ENCODE measurements around the gene SMYD3. TPM values are rescaled to one million over a fixed set of nuclear protein-coding genes. Genes with fewer than 3 reads are reported as not detected.

The SMYD3 gene
- total RNA-seq, 8 experiments from 2014 or later, result 8.8 to 39.7 (median 29.1) TPM

DNA sequence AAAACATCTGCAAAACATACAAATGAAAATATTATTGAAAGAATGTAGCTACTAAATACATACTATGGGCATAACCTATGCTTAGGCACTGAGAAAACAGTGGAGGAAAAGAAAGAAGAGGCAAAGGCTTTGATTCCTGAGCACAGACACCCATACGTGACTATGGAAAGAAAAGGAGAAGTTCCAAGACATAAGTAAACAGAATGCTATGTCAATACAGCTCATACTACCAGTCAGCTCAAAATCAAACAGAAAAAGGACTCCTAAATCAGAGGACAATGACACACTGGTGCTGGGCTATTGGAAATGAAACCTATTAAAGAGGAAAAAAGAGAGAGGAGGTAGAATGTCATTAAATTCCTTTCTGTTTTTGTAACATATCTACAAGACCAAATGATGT, 225.4 kb downstream of the SMYD3 start:
- no peak overlapping the region for H3K4me3 ChIP-seq
- in situ Hi-C loops (cut with MboI; ENCODE audit: low pct_unique_long_range_greater_than_20kb in 2 of 9, low sequenced_read_pairs in 9 of 9, unreplicated experiment in 9 of 9), result loop anchor here in 3 of 9 experiments (25.0 kb wide), 2 partner anchors 156 to 269 kb away; no protein-coding TSS in a partner anchor
- ATAC-seq (replicated peaks in 6 of 8), result peak in 1 of 8 experiments; percentile 78
- H3K27ac ChIP-seq, result no peak overlapping the region
- 86 to 100% (median 100%) methylated on average over 1 of the region's 1 CpG; no CpG with 5 or more reads in 3 of the 10 experiments for whole genome bisulfite sequencing, 10 experiments
- peaks cover 6 to 11% of the 10 kb centered on the region in 2 donors for H3K4me1 ChIP-seq (replicated peaks in 1 of 2)

DNA sequence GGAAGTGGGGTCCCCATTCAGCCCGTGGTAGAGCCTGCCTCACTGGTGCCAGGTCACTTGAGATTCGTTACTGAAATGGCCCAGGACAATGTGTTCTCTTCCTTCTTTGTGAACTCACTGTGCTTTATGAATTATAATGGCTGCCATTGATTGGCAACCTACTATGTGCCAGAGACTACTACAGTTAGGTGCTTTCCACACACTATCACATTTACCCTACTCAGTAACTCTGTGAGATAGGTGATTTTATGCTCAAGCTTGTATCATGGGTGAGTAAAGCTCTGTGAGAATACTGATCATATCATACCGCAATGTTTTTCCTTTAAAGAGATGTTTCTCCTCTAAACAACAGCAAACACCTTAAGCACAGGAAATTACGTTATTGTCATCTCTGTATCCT, 225.9 kb downstream of the SMYD3 start:
- Histone ChIP-seq H3K4me3 (no peak overlapping the region), H3K4me1 (replicated peaks in 1 of 2) (peaks cover 6 to 11% of the 10 kb centered on the region in 2 donors), H3K27ac (no peak overlapping the region)
- 65 to 100% (median 100%) methylated on average over 1 to 4 of the region's 4 CpGs for WGBS, 10 experiments
- ATAC-seq (replicated peaks in 6 of 8), result no peak
- in situ Hi-C loops (cut with MboI; ENCODE audit: low pct_unique_long_range_greater_than_20kb in 2 of 9, low sequenced_read_pairs in 9 of 9, unreplicated experiment in 9 of 9), result loop anchor here in 3 of 9 experiments (25.0 kb wide), 2 partner anchors 156 to 269 kb away; no protein-coding TSS in a partner anchor

DNA sequence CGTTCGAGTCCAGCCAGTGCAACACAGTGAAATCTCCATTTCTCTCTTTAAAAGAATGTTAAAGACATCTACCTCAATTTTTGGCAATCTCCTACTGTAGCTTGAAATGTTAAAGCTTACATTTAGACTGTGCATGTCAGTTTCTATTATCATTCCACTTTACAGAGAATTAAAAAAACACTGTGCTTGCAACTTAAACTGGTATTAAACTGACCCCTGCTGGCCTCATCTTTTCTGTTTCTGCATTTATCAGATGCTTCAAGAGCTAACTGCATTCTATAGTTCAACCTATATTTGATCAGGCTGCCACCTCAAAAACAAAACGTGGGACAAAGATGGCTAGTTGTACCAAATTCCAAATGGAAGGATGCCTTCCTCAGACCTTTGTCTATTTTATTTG, 226.5 kb downstream of the SMYD3 start:
- Histone ChIP-seq H3K4me1 (replicated peaks in 1 of 2) (peaks cover 6 to 11% of the 10 kb centered on the region in 2 donors), H3K27ac (no peak overlapping the region), H3K4me3 (no peak overlapping the region)
- ATAC-seq (replicated peaks in 6 of 8), result peak in 7 of 8 experiments; percentile 22 to 63 (median 47)
- in situ Hi-C loops (cut with MboI; ENCODE audit: low pct_unique_long_range_greater_than_20kb in 2 of 9, low sequenced_read_pairs in 9 of 9, unreplicated experiment in 9 of 9), result loop anchor here in 3 of 9 experiments (25.0 kb wide), 2 partner anchors 157 to 268 kb away; no protein-coding TSS in a partner anchor
- 57 to 100% (median 88%) methylated on average over 1 to 3 of the region's 3 CpGs; no CpG with 5 or more reads in 1 of the 10 experiments for WGBS, 10 experiments

DNA sequence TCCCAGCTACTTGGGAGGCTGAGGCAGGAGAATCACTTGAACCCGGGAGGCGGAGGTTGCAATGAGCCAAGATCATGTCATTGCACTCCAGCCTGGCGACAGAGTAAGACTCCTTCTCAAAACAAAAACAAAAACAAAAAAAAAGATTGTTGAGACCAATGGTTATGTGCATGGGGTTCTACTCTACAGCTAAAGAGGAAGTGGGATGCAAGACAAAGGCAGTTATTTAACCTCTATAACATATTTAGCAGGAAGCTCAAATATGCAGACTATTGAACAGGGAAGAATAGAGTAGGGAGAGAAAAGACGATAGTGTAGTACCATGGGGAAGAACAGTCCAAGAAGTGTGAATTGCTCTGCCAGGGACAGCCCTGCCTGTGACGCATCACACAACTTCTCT, 227.7 kb downstream of the SMYD3 start:
- H3K4me3 ChIP-seq, result no peak overlapping the region
- H3K27ac ChIP-seq, result no peak overlapping the region
- 83 to 100% (median 100%) methylated on average over 1 to 5 of the region's 5 CpGs; no CpG with 5 or more reads in 3 of the 10 experiments for WGBS, 10 experiments
- H3K4me1 ChIP-seq (replicated peaks in 1 of 2), result peaks cover 6 to 16% of the 10 kb centered on the region in 2 donors
- no peak for ATAC-seq (replicated peaks in 6 of 8)
- in situ Hi-C loops (cut with MboI; ENCODE audit: low pct_unique_long_range_greater_than_20kb in 2 of 9, low sequenced_read_pairs in 9 of 9, unreplicated experiment in 9 of 9), result loop anchor here in 3 of 9 experiments (25.0 kb wide), 2 partner anchors 158 to 267 kb away; no protein-coding TSS in a partner anchor

DNA sequence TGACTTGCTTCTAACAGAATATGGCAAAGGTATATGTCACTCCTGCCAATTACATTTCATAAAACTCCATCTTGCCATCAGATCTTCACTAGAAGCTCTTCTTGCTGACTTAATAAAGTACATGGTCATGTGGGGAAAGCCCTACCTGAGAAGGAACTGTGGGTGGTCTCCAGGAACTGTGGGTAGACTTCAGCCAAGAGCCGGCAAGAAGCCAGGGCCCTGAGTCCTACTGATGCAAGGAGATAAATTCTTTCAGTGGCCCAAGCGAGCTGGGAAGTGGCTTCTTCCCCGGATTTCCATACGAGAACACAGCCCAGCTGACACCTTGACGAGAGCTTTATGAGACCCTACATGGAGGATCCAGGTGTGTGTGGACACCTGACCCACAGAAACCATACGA, 228.7 kb downstream of the SMYD3 start:
- Histone ChIP-seq H3K4me3 (no peak overlapping the region), H3K27ac (no peak overlapping the region), H3K4me1 (replicated peaks in 1 of 2) (peaks cover 0 to 10% of the 10 kb centered on the region in 2 donors)
- no peak for ATAC-seq (replicated peaks in 6 of 8)
- WGBS, 10 experiments, result 80 to 100% (median 93%) methylated on average over 1 to 6 of the region's 6 CpGs; no CpG with 5 or more reads in 1 of the 10 experiments
- in situ Hi-C loops (cut with MboI; ENCODE audit: low pct_unique_long_range_greater_than_20kb in 2 of 9, low sequenced_read_pairs in 9 of 9, unreplicated experiment in 9 of 9), result loop anchor here in 3 of 9 experiments (25.0 kb wide), 2 partner anchors 159 to 266 kb away; no protein-coding TSS in a partner anchor

DNA sequence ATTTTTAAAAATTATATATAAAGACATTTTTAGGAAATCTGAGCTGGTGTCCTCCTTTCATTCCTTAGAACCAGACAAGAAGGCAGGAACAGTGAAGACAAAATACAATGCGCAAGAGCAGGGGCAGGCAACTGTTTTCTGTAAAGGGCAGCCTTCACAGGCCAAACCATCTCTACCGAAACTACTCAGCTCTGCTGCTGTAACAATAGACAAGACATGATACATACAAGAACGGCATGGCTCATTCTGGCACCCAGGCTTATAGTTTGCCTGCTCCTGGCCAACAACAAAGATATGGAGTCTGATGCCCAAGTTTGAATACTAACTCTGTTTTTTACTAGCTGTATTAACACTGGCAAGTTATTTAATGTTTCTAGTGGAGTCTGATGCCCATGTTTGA, 232.0 kb downstream of the SMYD3 start:
- H3K27ac ChIP-seq, result no peak overlapping the region
- ATAC-seq (replicated peaks in 6 of 8), result no peak
- peaks cover 0 to 8% of the 10 kb centered on the region in 2 donors for H3K4me1 ChIP-seq (replicated peaks in 1 of 2)
- H3K4me3 ChIP-seq, result no peak overlapping the region
- WGBS, 10 experiments, result 81 to 100% (median 93%) methylated on average over 2 to 3 of the region's 3 CpGs; no CpG with 5 or more reads in 1 of the 10 experiments
- in situ Hi-C loops (cut with MboI; ENCODE audit: low pct_unique_long_range_greater_than_20kb in 2 of 9, low sequenced_read_pairs in 9 of 9, unreplicated experiment in 9 of 9), result loop anchor here in 3 of 9 experiments (25.0 kb wide), 2 partner anchors 162 to 263 kb away; no protein-coding TSS in a partner anchor

DNA sequence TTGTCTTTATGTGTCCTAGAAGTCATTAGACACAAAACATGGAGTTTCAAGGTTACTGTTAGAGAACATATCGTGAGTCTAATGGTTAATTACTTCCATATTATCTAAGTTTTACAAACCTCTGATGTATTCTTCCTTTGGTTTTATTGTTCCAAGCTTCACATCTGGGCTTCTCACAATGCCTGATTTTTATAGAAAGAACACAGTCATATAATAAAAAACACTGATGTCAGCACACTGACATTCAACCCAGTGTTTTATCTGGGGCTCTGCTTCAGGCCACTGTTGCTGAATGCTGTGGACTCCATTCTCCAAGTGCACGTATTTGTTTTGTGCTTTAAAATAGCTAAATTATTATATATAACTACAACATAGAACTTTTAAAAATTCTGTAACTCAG, 232.9 kb downstream of the SMYD3 start:
- no peak overlapping the region for H3K27ac ChIP-seq

DNA sequence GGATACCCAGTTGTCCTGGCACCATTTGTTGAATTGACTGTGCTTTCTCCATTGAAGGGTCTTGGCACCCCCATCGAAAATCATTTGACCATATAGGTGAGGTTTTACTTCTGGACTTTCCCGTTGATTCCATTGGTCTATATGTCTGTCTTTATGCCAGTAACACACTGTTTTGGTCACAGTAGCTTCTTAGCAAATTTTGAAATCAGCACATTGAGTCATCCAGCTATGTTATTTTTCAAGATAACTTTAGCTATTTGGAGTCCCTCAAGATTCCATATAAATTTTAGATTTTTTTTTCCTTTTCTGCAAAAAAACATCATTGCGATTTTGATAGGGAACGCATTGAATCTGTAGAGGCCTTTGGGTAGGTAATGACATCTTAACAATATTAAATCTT, 235.6 kb downstream of the SMYD3 start:
- H3K4me3 ChIP-seq, result no peak overlapping the region
- 88 to 100% (median 96%) methylated on average over 1 to 4 of the region's 4 CpGs for WGBS, 10 experiments
- H3K4me1 ChIP-seq (replicated peaks in 1 of 2), result peaks cover 0 to 15% of the 10 kb centered on the region in 2 donors
- in situ Hi-C loops (cut with MboI; ENCODE audit: low pct_unique_long_range_greater_than_20kb in 2 of 9, low sequenced_read_pairs in 9 of 9, unreplicated experiment in 9 of 9), result no loop called here
- ATAC-seq (replicated peaks in 6 of 8), result no peak
- H3K27ac ChIP-seq, result no peak overlapping the region

More for the DNA sequence above, 232.9 kb downstream of the SMYD3 start:
- H3K4me3 ChIP-seq, result no peak overlapping the region
- no peak for ATAC-seq (replicated peaks in 6 of 8)
- 20 to 100% (median 86%) methylated on average over 1 to 2 of the region's 2 CpGs for WGBS, 10 experiments
- H3K4me1 ChIP-seq (replicated peaks in 1 of 2), result peaks cover 0 to 8% of the 10 kb centered on the region in 2 donors
- in situ Hi-C loops (cut with MboI; ENCODE audit: low pct_unique_long_range_greater_than_20kb in 2 of 9, low sequenced_read_pairs in 9 of 9, unreplicated experiment in 9 of 9), result no loop called here

DNA sequence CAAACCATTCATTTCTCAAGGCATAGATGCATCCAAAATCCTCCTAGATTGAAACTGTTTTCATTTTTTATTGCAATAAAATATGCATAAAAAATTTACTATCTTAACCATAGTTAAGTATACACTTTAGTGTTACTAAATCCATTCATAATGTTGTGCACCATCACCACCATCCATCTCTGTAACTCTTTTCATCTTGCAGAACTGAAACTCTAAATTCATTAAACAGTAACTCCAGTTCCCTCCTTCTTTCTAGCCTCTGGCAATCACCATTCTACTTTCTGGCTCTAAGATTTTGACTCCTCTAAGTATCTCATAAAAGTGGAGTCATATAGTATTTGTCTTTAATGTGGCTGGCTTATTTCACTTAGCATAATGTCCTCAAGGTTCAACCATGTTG, 236.8 kb downstream of the SMYD3 start:
- ATAC-seq (replicated peaks in 6 of 8), result no peak
- in situ Hi-C loops (cut with MboI; ENCODE audit: low pct_unique_long_range_greater_than_20kb in 2 of 9, low sequenced_read_pairs in 9 of 9, unreplicated experiment in 9 of 9), result no loop called here
- Histone ChIP-seq H3K27ac (no peak overlapping the region), H3K4me1 (replicated peaks in 1 of 2) (peaks cover 0 to 15% of the 10 kb centered on the region in 2 donors), H3K4me3 (no peak overlapping the region)

DNA sequence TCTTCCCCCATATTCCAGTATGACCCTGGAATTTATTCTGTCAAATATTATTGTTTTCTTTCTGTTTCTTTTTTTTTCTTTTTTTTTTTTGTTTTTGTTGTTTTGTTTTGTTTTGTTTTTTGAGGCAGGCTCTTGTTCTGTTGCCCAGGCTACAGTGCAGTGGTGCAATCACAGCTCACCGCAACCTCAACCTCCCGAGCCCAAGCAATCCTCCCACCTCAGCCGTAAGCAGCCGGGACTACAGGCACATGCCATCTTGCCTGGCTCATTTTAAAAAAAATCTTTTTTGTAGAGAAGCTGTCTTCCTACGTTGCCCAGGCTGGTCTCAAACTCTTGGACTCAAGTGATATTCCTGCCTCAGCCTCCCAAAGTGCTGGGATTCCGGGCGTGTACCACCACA, 237.6 kb downstream of the SMYD3 start:
- ATAC-seq (replicated peaks in 6 of 8), result no peak
- Histone ChIP-seq H3K4me3 (no peak overlapping the region), H3K4me1 (replicated peaks in 1 of 2) (peaks cover 0 to 10% of the 10 kb centered on the region in 2 donors), H3K27ac (no peak overlapping the region)
- 88 to 100% (median 94%) methylated on average over 2 to 7 of the region's 7 CpGs; no CpG with 5 or more reads in 1 of the 10 experiments for WGBS, 10 experiments
- in situ Hi-C loops (cut with MboI; ENCODE audit: low pct_unique_long_range_greater_than_20kb in 2 of 9, low sequenced_read_pairs in 9 of 9, unreplicated experiment in 9 of 9), result no loop called here

DNA sequence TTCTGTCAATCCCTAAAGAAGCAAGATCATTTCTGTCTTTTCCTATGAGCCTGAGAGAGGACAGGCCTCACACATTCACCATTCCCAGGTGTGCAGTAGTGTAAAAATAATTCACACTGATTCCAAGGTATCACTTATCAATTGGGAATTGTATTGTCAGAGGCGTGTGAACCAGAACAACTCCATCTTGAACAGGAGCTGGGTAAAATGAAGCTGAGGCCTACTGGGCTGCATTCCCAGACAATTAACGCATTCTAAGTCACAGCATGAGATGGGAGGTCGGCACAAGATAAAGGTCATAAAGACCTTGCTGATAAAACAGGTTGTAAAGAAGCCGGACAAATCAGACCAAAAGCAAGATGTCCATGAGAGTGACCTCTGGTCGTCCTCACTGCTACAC, 239.2 kb downstream of the SMYD3 start:
- in situ Hi-C loops (cut with MboI; ENCODE audit: low pct_unique_long_range_greater_than_20kb in 2 of 9, low sequenced_read_pairs in 9 of 9, unreplicated experiment in 9 of 9), result no loop called here
- 56 to 100% (median 75%) methylated on average over 1 to 5 of the region's 5 CpGs; no CpG with 5 or more reads in 2 of the 10 experiments for WGBS, 10 experiments
- Histone ChIP-seq H3K27ac (no peak overlapping the region), H3K4me3 (no peak overlapping the region), H3K4me1 (replicated peaks in 1 of 2) (peaks cover 0 to 6% of the 10 kb centered on the region in 2 donors)
- ATAC-seq (replicated peaks in 6 of 8), result no peak

DNA sequence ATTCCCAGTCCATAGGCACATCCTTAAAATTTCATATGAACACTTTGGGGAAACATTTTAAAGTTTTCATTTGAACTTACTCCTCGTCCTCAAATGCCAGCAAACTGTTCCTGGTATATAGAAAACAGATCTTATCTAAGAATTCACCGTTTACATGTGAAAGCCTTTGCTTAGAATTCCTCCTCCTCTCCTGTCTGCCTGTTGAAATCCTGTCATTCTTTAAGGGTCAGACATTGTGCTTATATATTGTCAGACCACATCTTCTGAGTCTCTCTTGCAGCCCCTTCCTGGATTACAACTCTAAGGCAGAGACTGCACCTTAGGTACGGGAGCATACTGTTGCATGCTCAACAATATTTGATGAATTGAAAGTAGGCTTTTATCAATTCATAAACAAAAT, 239.7 kb downstream of the SMYD3 start:
- WGBS, 10 experiments, result 63 to 100% (median 82%) methylated on average over 1 to 3 of the region's 3 CpGs
- in situ Hi-C loops (cut with MboI; ENCODE audit: low pct_unique_long_range_greater_than_20kb in 2 of 9, low sequenced_read_pairs in 9 of 9, unreplicated experiment in 9 of 9), result no loop called here
- peaks cover 0 to 6% of the 10 kb centered on the region in 2 donors for H3K4me1 ChIP-seq (replicated peaks in 1 of 2)
- H3K4me3 ChIP-seq, result no peak overlapping the region
- ATAC-seq (replicated peaks in 6 of 8), result no peak
- H3K27ac ChIP-seq, result no peak overlapping the region

DNA sequence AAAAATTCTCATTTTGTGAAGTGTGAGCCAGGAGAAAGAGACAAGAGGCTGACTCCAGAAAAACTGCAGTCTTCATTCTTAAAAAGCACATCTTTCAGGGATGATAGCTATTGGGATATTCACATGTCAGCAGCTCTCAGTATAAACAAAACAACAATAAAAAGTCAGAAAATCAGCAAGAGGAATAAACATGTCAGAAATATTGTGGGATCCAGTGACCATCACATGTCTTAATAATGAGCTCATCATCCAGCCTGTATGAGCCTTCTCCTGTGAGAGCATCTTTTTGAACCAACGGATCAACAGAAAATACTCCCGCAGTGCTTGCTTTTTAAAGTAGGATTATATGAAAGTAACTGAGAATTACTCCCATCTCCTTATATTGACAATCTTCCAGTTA, 241.6 kb downstream of the SMYD3 start:
- in situ Hi-C loops (cut with MboI; ENCODE audit: low pct_unique_long_range_greater_than_20kb in 2 of 9, low sequenced_read_pairs in 9 of 9, unreplicated experiment in 9 of 9), result no loop called here
- H3K27ac ChIP-seq, result no peak overlapping the region
- peaks cover 0 to 6% of the 10 kb centered on the region in 2 donors for H3K4me1 ChIP-seq (replicated peaks in 1 of 2)
- WGBS, 10 experiments, result 35 to 100% (median 98%) methylated on average over 1 to 2 of the region's 2 CpGs
- no peak for ATAC-seq (replicated peaks in 6 of 8)
- H3K4me3 ChIP-seq, result no peak overlapping the region

DNA sequence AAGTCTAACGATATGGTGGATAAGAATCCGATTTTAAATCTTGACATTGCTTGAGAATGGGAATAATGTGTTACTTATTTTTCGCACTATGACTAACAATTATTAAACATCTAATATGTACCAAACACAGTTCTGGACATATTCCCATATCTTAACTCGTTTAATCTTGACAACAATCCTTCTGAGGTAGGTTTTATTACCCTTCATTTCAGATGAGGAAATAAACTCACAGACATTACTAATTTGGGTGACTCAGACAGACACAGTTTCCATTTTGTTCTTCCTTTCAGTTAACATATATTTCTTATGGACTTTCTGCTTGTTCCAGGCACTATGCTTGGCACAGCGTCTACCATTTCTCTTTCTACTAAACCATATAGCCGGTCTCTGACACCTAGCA, 244.8 kb downstream of the SMYD3 start:
- in situ Hi-C loops (cut with MboI; ENCODE audit: low pct_unique_long_range_greater_than_20kb in 2 of 9, low sequenced_read_pairs in 9 of 9, unreplicated experiment in 9 of 9), result no loop called here
- no peak for ATAC-seq (replicated peaks in 6 of 8)
- Histone ChIP-seq H3K27ac (no peak overlapping the region), H3K4me3 (no peak overlapping the region), H3K4me1 (replicated peaks in 1 of 2) (no peaks in the 10 kb centered on the region)
- WGBS, 10 experiments, result 59 to 100% (median 86%) methylated on average over 3 to 6 of the region's 6 CpGs; no CpG with 5 or more reads in 1 of the 10 experiments
